Esophagus squamous epithelium (tissue), 5 donors: ENCODE data around the gene ZFHX3. TPM values are rescaled to one million over a fixed set of nuclear protein-coding genes. Genes with fewer than 3 reads are reported as not detected.
A peak's percentile ranks its signal among the peaks of the same experiment; 100 is the strongest.

Experiments used
- DNase-seq: peaks from one replicate; lab custom pipeline; 2025; lab: John Stamatoyannopoulos, UW
- H3K27ac ChIP-seq, 4 donors: fragments of 200-600 bp; sonication (generic); one replicate each; pipeline ENCODE4 v1.5.1; 2016 to 2019; ENCODE audit warnings: mild to moderate bottlenecking in 1 of 4
- H3K27me3 ChIP-seq, 4 donors: fragments of 200-600 bp; sonication (generic); 1 replicate in 3 of 4; 2 replicates in 1 of 4; pipeline versions ENCODE4 v1.5.1 to v1.6.0; 2017 to 2021; ENCODE audit warnings: antibody characterized with exemption in 1 of 4
- H3K36me3 ChIP-seq, 3 donors: fragments of 200-600 bp; sonication (generic); one replicate each; pipeline ENCODE4 v1.5.1; 2016 to 2019
- H3K4me1 ChIP-seq, 3 donors: fragments of 200-600 bp; sonication (generic); one replicate each; pipeline ENCODE4 v1.5.1; 2017 to 2019
- H3K4me3 ChIP-seq, 4 donors: fragments of 200-600 bp; sonication (generic); 1 replicate in 3 of 4; 2 replicates in 1 of 4; pipeline ENCODE4 v1.5.1; 2016 to 2019; ENCODE audit warnings: mild to moderate bottlenecking in 2 of 4, moderate library complexity in 1 of 4
- H3K9me3 ChIP-seq, 3 donors: fragments of 200-600 bp; sonication (generic); one replicate each; pipeline ENCODE4 v1.5.1; 2016 to 2019
- CTCF ChIP-seq, 6 experiments: fragments of 450-650 bp in 4 of 6; fragments of 200-600 bp in 2 of 6; sonication (generic) in 2 of 6; IDR thresholded peaks; one replicate each; pipeline ENCODE4 v1.5.1; 2016 to 2019; ENCODE audit warnings: antibody characterized with exemption in 6 of 6, mild to moderate bottlenecking in 4 of 6, moderate library complexity in 4 of 6
- POLR2A ChIP-seq, 4 donors: fragments of 450-650 bp; IDR thresholded peaks; one replicate each; pipeline ENCODE4 v1.6.1; 2017; ENCODE audit warnings: antibody characterized with exemption in 4 of 4, mild to moderate bottlenecking in 4 of 4, moderate library complexity in 3 of 4
- WGBS, 2 donors: methylation state at CpG; one replicate each; pipeline ENCODE4 v1.1.5; 2018; 5-methylcytosine and 5-hydroxymethylcytosine counted together
- intact Hi-C: fragments of 100-400 bp; cut with DNase I; formaldehyde crosslinking; loops from one replicate; pipeline ENCODE4 v1.15.0; 2022
- total RNA-seq, 4 donors: library from RNA; depleted of rRNA; stranded (reverse); fragments of >200 nt; gene quantifications; one replicate each; pipeline ENCODE4 v1.1.0, GENCODE V29; 2016
- donor health status: DM: yes; HTN: yes; CAD: no.

Gene ZFHX3
- total RNA-seq, 4 donors from 2014 or later = 3.5 to 12.8 (median 4.5) TPM

- Histone ChIP-seq H3K4me1 (peaks cover 3 to 57% (median 20%) of the 10 kb centered on the region in 3 donors), H3K9me3 (no peaks in the 10 kb centered on the region), H3K4me3 (peak overlapping the region in 1 of 4 donors; percentile 20), H3K36me3 (no peaks in the 10 kb centered on the region), H3K27ac (peak overlapping the region in 1 of 4 donors; percentile 54), H3K27me3 (no peaks in the 10 kb centered on the region)
- 53 to 92% methylated on average over 3 to 6 of the region's 9 CpGs for WGBS, 2 donors
- intact Hi-C loops = no loop called here
- no peak for DNase-seq
- TF ChIP-seq POLR2A (IDR thresholded peaks at IDR 0.05) = no peak
- TF ChIP-seq CTCF (IDR thresholded peaks at IDR 0.05) = no peak
Measured at GRCh38 chr16:73028721-73029361, 19.1 kb downstream of the ZFHX3 start.

GRCh38 chr16:73028263-73028662 is 19.7 kb downstream of the ZFHX3 start:
- no peaks in the 10 kb centered on the region for H3K9me3 ChIP-seq
- peaks cover 0 to 51% (median 20%) of the 10 kb centered on the region in 3 donors for H3K4me1 ChIP-seq
- WGBS, 2 donors = 44 to 58% methylated on average over 3 to 7 of the region's 9 CpGs
- DNase-seq = no peak
- peak overlapping the region in 1 of 4 donors; percentile 54 for H3K27ac ChIP-seq
- H3K36me3 ChIP-seq = no peaks in the 10 kb centered on the region
- peak overlapping the region in 1 of 4 donors; percentile 20 for H3K4me3 ChIP-seq
- no peaks in the 10 kb centered on the region for H3K27me3 ChIP-seq
- TF ChIP-seq POLR2A (IDR thresholded peaks at IDR 0.05) (no peak), CTCF (IDR thresholded peaks at IDR 0.05) (no peak)
- intact Hi-C loops = no loop called here

- Histone ChIP-seq H3K27ac (no peak overlapping the region), H3K27me3 (no peaks in the 10 kb centered on the region), H3K4me3 (no peak overlapping the region), H3K9me3 (no peaks in the 10 kb centered on the region), H3K36me3 (no peaks in the 10 kb centered on the region), H3K4me1 (peaks cover 0 to 45% (median 20%) of the 10 kb centered on the region in 3 donors)
- DNase-seq = no peak
- intact Hi-C loops = no loop called here
- no peak for TF ChIP-seq CTCF (IDR thresholded peaks at IDR 0.05)
- TF ChIP-seq POLR2A (IDR thresholded peaks at IDR 0.05) = no peak
- 50% methylated on average over 2 of the region's 10 CpGs; no CpG with 5 or more reads in 1 of the 2 donors for WGBS, 2 donors
Measured at GRCh38 chr16:73027685-73028111, 20.2 kb downstream of the ZFHX3 start.

GRCh38 chr16:73026754-73027684 is 20.9 kb downstream of the ZFHX3 start:
- no peak for TF ChIP-seq POLR2A (IDR thresholded peaks at IDR 0.05)
- Histone ChIP-seq H3K27ac (no peak overlapping the region), H3K36me3 (no peaks in the 10 kb centered on the region), H3K4me3 (no peak overlapping the region), H3K9me3 (no peaks in the 10 kb centered on the region), H3K27me3 (no peaks in the 10 kb centered on the region), H3K4me1 (peaks cover 0 to 43% (median 20%) of the 10 kb centered on the region in 3 donors)
- intact Hi-C loops = no loop called here
- no peak for DNase-seq
- 92 to 94% methylated on average over 13 of the region's 13 CpGs for WGBS, 2 donors

- H3K36me3 ChIP-seq = no peaks in the 10 kb centered on the region
- H3K27ac ChIP-seq = peak overlapping the region in 2 of 4 donors; percentile 23 to 35
- TF ChIP-seq POLR2A (IDR thresholded peaks at IDR 0.05) (no peak), CTCF (IDR thresholded peaks at IDR 0.05) (no peak)
- no peaks in the 10 kb centered on the region for H3K27me3 ChIP-seq
- 38 to 67% methylated on average over 4 to 6 of the region's 8 CpGs for WGBS, 2 donors
- peaks cover under 1 to 47% (median 20%) of the 10 kb centered on the region in 3 donors for H3K4me1 ChIP-seq
- H3K4me3 ChIP-seq = no peak overlapping the region
- H3K9me3 ChIP-seq = no peaks in the 10 kb centered on the region
- no peak for DNase-seq
- intact Hi-C loops = no loop called here
Measured at GRCh38 chr16:73025856-73026210, 22.1 kb downstream of the ZFHX3 start.
